Coronary artery (tissue), 2 donors: ENCODE data around the gene ARID1A.
"Not testable (repeated sequence)": the region's sequence is repeated elsewhere in the genome, so short reads cannot be mapped to it uniquely, and the experiment has no call there.

ENCODE experiments used
- DNase-seq: peaks from one replicate; pipeline ENCODE4 v3.0.0-alpha.2; 2017; ENCODE audit warnings: low spot score
- H3K27ac ChIP-seq, 2 donors: fragments of 200-600 bp; sonication (generic); one replicate each; pipeline ENCODE4 v1.5.1; 2016 to 2019
- H3K4me3 ChIP-seq: fragments of 200-600 bp; sonication (generic); 2 replicates; pipeline ENCODE4 v1.5.1; 2016; ENCODE audit warnings: mild to moderate bottlenecking, moderate library complexity
- TF ChIP-seq, protein P1 (sequence below): fragments of 200-600 bp; sonication (generic); IDR thresholded peaks from one replicate; pipeline ENCODE4 v1.5.1; 2019; ENCODE audit warnings: antibody characterized with exemption

ARID1A gene

DNA sequence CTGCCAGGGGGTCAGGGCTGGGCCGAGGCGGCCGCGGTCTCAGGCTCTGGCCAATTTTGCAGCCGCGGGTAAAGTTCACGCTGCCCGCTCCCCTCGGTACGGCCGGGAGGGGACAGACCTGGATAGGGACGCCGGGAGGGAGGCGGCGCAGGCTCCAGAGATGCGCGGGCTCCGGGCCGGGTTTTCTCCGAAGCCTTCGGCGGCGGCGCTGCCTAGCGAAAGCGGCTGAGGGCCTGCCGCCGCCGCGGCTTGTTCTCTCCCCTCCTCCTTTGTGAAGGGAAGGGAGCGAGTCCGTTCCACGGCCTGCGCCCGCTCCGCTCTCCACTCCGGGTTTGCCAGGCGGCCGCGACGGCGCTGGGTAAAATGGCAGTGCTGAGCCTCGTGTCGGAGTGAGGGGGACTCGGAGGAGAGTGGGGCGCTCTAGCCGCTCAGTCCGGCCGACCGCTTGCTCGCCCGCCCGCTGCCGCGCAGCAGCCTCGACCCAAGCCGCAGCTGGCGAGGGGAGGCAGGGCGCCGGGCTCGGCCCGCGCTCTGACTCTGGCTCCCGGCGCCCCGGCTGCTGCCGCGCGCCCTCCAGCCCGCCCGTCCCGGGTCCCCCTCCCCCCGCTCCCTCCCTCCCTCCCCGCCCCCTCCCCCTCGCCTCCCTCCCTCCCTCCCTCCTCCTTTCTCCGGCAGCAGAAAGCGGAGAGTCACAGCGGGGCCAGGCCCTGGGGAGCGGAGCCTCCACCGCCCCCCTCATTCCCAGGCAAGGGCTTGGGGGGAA, at the start of gene ARID1A:
Gene ARID1A, plus strand, starts transcription at position 660 of the 763 bp plus-strand sequence. CDS start 389 bp downstream, outside the sequence.
- DNase-seq = peak; percentile 97
- Histone ChIP-seq H3K27ac (peak within 1 kb of the TSS; percentile 95 to 97), H3K4me3 (peak within 1 kb of the TSS; percentile 93)
- TF ChIP-seq, protein P1, sequence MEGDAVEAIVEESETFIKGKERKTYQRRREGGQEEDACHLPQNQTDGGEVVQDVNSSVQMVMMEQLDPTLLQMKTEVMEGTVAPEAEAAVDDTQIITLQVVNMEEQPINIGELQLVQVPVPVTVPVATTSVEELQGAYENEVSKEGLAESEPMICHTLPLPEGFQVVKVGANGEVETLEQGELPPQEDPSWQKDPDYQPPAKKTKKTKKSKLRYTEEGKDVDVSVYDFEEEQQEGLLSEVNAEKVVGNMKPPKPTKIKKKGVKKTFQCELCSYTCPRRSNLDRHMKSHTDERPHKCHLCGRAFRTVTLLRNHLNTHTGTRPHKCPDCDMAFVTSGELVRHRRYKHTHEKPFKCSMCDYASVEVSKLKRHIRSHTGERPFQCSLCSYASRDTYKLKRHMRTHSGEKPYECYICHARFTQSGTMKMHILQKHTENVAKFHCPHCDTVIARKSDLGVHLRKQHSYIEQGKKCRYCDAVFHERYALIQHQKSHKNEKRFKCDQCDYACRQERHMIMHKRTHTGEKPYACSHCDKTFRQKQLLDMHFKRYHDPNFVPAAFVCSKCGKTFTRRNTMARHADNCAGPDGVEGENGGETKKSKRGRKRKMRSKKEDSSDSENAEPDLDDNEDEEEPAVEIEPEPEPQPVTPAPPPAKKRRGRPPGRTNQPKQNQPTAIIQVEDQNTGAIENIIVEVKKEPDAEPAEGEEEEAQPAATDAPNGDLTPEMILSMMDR = no peak

GRCh38 chr1:26664802-26665201, 31.0 kb upstream of the ARID1A start:
- DNase-seq = no peak
- TF ChIP-seq, protein P1 = no peak
- no peak overlapping the region for H3K27ac ChIP-seq
- H3K4me3 ChIP-seq = no peak overlapping the region

GRCh38 chr1:26666855-26667254, 29.0 kb upstream of the ARID1A start:
- DNase-seq = no peak
- Histone ChIP-seq H3K27ac (no peak overlapping the region), H3K4me3 (no peak overlapping the region)
- TF ChIP-seq, protein P1 = no peak

DNA sequence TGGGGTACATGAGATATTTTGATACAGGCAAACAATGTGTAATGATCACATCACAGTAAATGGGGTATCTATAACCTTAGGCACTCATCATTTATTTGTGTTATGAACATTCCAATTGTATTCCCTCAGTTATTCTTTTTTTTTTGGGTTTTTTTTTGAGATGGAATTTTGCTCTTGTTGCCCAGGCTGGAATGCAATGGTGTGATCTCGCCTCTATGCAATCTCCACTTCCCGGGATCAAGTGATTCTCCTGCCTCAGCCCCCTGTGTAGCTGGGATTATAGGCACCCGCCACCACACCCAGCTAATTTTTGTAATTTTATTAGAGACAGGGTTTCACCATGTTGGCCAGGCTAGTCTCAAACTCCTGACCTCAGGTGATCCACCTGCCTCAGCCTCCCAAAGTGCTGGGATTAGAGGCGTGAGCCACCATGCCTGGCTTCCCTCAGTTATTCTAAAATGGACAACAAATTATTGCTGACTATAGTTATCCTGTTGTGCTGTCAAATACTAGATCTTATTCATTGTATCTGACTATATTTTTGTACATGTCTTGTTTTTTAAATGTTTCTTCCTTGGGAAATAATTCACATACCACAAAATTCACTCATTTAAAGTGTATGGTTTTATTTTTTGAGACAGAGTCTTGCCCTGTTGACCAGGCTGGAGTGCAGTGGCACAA, 27.6 kb upstream of the ARID1A start:
- H3K27ac ChIP-seq, H3K4me3 ChIP-seq, DNase-seq: not testable (repeated sequence)

- TF ChIP-seq, protein P1 = peak; percentile 41
- Histone ChIP-seq H3K27ac (peak overlapping the region in 1 of 2 donors; percentile 17), H3K4me3 (peak overlapping the region; percentile 54)
- peak; percentile 82 for DNase-seq
Observed at GRCh38 chr1:26677306-26678115, 18.3 kb upstream of the ARID1A start.

DNA sequence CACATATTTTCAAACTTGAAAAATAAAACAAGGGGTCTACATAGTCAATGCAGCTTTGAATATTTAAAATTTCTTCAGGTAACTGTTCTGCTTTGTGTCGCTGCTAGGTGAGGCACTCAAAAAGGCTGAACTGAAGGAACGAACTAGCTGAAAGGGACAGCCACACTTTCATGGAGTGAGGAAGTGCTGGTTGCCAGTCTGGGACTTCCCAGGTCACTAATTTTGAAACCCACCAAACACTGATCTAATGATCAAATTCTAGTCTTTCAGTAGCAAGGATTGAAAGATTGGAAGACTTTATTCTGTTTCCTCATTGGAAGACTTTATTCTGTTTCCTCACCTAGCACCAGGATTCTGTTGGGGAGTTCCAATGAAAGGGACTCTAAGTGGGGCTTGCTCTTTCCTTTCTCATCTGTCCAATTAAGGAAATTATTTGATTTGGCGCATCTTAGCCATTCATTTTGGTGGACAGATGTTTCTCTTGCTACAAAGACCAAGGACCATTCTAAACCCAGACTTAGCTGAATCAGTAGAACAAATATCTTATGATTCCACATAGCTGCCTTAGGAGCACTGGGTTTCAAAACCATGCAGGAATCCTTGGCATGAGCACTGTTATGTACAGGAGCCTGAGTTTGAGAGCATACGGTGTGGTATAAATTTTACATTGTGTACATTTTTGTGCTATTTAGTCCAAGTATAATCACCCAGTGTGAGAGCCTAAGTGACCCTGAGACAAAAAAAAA, 10.9 kb upstream of the ARID1A start:
- TF ChIP-seq, protein P1 = no peak
- peak overlapping the region in 1 of 2 donors; percentile 18 for H3K27ac ChIP-seq

More for the DNA sequence above, 10.9 kb upstream of the ARID1A start:
- H3K4me3 ChIP-seq = no peak overlapping the region
- DNase-seq = no peak
